ENCODE results near the gene ORC3. TPM values are rescaled to one million over a fixed set of nuclear protein-coding genes. Genes with fewer than 3 reads are reported as not detected.
"Not testable (repeated sequence)": the region's sequence is repeated elsewhere in the genome, so short reads cannot be mapped to it uniquely, and the experiment has no call there.

ORC3 gene
- total RNA-seq, 1 experiment from 2014 or later: 32.7 TPM

DNA sequence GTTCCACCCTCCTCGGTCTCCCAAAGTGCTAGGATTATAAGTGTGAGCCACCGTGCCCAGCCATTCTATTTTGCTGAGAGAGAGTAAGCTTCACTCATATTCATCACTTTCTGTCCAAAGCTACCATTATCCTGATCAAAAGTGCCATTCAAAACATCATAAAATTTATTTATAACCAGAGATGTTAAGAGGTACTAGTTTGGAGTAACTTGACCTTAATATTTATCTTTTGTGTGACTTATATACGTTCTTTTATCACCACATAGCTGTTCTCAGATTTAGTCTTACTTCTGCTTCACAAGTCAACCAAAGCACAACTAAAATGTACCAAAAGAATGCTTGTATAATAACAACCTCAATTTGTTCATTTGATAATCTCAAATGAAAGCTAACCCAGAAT lies 94.0 kb downstream of the ORC3 start:
- Mint-ChIP-seq H3K9me3 (ENCODE audit: low read depth, unreplicated experiment) (no peaks in the 10 kb centered on the region), H3K27ac (ENCODE audit: unreplicated experiment) (no peak overlapping the region), H3K4me3 (ENCODE audit: low read depth, unreplicated experiment) (no peak overlapping the region), H3K4me1 (ENCODE audit: low read depth, unreplicated experiment) (peaks cover 30% of the 10 kb centered on the region), H3K27me3 (ENCODE audit: unreplicated experiment) (no peaks in the 10 kb centered on the region), H3K36me3 (ENCODE audit: insufficient read depth, unreplicated experiment) (peaks cover 6% of the 10 kb centered on the region)
- CTCF ChIA-PET: no interaction called here
- BruUV-seq (replicated peaks): no TSS peak
- DNase-seq: no peak
- TF ChIP-seq CTCF (IDR thresholded peaks at IDR 0.05; ENCODE audit: unreplicated experiment): no peak
- intact Hi-C loops (cut with micrococcal nuclease; ENCODE audit: unreplicated experiment): no loop called here

DNA sequence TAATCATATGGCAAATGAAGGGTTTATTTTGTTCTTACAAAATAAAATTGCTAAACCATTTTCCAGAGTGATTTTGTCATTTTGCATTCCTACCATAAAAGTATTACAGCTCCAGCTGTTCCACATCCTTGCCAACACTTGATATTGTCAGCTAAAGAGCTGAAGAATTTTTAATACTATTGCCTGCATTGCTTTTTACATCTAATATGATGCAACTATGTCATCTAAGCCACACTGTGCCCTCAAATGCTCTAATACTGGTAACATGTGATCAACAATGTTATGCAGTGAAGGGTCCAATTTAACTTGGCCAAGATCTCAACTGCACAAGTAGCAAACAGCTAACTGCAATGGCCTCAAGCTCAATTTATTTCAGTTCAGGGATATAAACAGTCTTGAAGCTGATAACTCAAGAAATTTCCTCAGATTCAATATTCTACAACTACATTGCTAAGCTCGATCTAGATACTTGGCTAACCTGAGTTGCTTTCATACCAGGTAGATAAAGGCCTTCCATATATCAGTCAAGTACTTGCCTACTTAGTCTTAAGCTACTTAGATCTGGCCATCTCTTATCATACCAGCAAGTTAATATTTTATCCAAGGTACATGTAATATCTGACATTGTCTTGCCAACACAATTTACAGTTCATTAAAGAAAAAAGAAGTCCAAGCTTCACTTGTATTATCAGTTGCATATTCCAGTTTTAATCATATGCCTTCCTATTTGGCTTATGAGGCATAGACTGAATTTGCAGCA lies 95.1 kb downstream of the ORC3 start:
- intact Hi-C loops (cut with micrococcal nuclease; ENCODE audit: unreplicated experiment): no loop called here
- no TSS peak for BruUV-seq (replicated peaks)
- Mint-ChIP-seq H3K9me3 (ENCODE audit: low read depth, unreplicated experiment) (no peaks in the 10 kb centered on the region), H3K27ac (ENCODE audit: unreplicated experiment) (no peak overlapping the region), H3K4me1 (ENCODE audit: low read depth, unreplicated experiment) (peaks cover 30% of the 10 kb centered on the region), H3K4me3 (ENCODE audit: low read depth, unreplicated experiment) (no peak overlapping the region), H3K36me3 (ENCODE audit: insufficient read depth, unreplicated experiment) (no peaks in the 10 kb centered on the region), H3K27me3 (ENCODE audit: unreplicated experiment) (no peaks in the 10 kb centered on the region)
- CTCF ChIA-PET: interaction anchor here (0.6 to 1.7 kb wide), 3 partner anchors 11 to 17 kb away, joined by 3 to 6 read pairs (median 3); partner anchors contain the start of gene AKIRIN2
- TF ChIP-seq CTCF (IDR thresholded peaks at IDR 0.05; ENCODE audit: unreplicated experiment): no peak
- DNase-seq: no peak

DNA sequence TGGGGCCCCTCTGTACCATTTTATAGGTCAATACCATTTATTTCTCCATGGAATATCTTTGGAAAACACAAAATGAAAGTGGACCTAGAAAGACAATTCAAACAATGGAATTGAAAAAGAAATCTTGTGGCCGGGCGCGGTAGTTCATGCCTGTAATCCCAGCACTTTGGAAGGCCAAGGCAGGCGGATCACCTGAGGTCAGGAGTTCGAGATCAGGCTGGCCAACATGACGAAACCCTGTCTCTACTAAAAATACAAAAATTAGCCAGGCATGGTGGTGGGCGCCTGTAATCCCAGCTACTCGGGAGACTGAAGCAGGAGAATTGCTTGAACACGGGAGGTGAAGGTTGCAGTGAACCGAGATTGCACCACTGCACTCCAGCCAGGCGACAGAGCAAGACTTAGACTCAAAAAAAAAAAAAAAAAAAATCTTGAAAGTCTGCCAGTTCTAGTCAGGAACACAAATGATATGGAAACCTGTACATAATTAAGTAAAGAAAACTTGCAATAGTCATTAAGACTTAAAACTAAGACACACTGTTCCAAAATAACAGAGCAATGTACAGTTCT lies 96.8 kb downstream of the ORC3 start:
- H3K9me3 Mint-ChIP-seq (ENCODE audit: low read depth, unreplicated experiment); BruUV-seq (replicated peaks); H3K4me3 Mint-ChIP-seq (ENCODE audit: low read depth, unreplicated experiment); H3K36me3 Mint-ChIP-seq (ENCODE audit: insufficient read depth, unreplicated experiment); H3K27me3 Mint-ChIP-seq (ENCODE audit: unreplicated experiment); intact Hi-C loops (cut with micrococcal nuclease; ENCODE audit: unreplicated experiment); DNase-seq; H3K27ac Mint-ChIP-seq (ENCODE audit: unreplicated experiment): not testable (repeated sequence)
- CTCF ChIA-PET: interaction anchor here (0.6 to 1.2 kb wide), 3 partner anchors 16 to 196 kb away, joined by 5 read pairs; no protein-coding TSS in a partner anchor
- peaks cover 37% of the 10 kb centered on the region for H3K4me1 Mint-ChIP-seq (ENCODE audit: low read depth, unreplicated experiment)

DNA sequence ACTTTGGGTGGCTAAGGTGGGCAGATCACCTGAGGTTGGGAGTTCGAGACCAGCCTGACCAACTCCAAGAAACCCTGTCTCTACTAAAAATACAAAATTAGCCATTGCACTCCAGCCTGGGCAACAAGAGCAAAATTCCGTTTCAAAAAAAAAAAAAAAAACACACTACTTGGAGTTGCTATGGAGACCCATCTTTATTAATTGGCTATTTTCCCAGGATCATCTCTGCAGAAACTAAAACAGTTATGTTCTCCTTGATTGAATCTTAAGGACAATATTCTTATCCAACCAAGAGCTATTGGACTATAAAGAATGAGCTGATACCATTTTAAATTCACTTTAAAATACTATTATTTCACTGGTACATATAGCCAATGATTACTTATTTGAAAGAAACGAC lies 97.4 kb downstream of the ORC3 start:
- intact Hi-C loops (cut with micrococcal nuclease; ENCODE audit: unreplicated experiment): no loop called here
- no peak for DNase-seq
- no peaks in the 10 kb centered on the region for H3K9me3 Mint-ChIP-seq (ENCODE audit: low read depth, unreplicated experiment)
- peaks cover 41% of the 10 kb centered on the region for H3K4me1 Mint-ChIP-seq (ENCODE audit: low read depth, unreplicated experiment)
- H3K36me3 Mint-ChIP-seq (ENCODE audit: insufficient read depth, unreplicated experiment): no peaks in the 10 kb centered on the region
- no TSS peak for BruUV-seq (replicated peaks)
- no peaks in the 10 kb centered on the region for H3K27me3 Mint-ChIP-seq (ENCODE audit: unreplicated experiment)
- CTCF ChIA-PET: interaction anchor here (0.6 to 1.2 kb wide), 3 partner anchors 15 to 197 kb away, joined by 5 read pairs; no protein-coding TSS in a partner anchor
- TF ChIP-seq CTCF (IDR thresholded peaks at IDR 0.05; ENCODE audit: unreplicated experiment): no peak
- H3K27ac Mint-ChIP-seq (ENCODE audit: unreplicated experiment): no peak overlapping the region
- no peak overlapping the region for H3K4me3 Mint-ChIP-seq (ENCODE audit: low read depth, unreplicated experiment)

- H3K36me3 Mint-ChIP-seq (ENCODE audit: insufficient read depth, unreplicated experiment); BruUV-seq (replicated peaks); H3K4me3 Mint-ChIP-seq (ENCODE audit: low read depth, unreplicated experiment); H3K27ac Mint-ChIP-seq (ENCODE audit: unreplicated experiment); intact Hi-C loops (cut with micrococcal nuclease; ENCODE audit: unreplicated experiment); H3K9me3 Mint-ChIP-seq (ENCODE audit: low read depth, unreplicated experiment); H3K27me3 Mint-ChIP-seq (ENCODE audit: unreplicated experiment); DNase-seq: not testable (repeated sequence)
- peaks cover 41% of the 10 kb centered on the region for H3K4me1 Mint-ChIP-seq (ENCODE audit: low read depth, unreplicated experiment)
- CTCF ChIA-PET: interaction anchor here (0.7 to 1.2 kb wide), 4 partner anchors 40 to 153 kb away, joined by 4 to 10 read pairs (median 6); no protein-coding TSS in a partner anchor
These were observed 98.0 kb downstream of the ORC3 start for GRCh38 chr6:87687893-87688292.
